Cardiac fibroblast (primary cell): ENCODE results near the gene UBE2U.

Source experiments
- DNase-seq, 2 donors: peaks; one replicate each; pipeline versions ENCODE4 v3.0.0 to v3.0.0-alpha.2; 2010; ENCODE audit warnings: low read depth in 2 of 2
- H3K4me3 ChIP-seq, 2 donors: replicated peaks in 1 of 2; 1 replicate in 1 of 2; 2 replicates in 1 of 2; pipeline ENCODE4 v1.5.1; 2011; ENCODE audit warnings: low read depth in 2 of 2, low read length in 2 of 2, mild to moderate bottlenecking in 2 of 2, moderate library complexity in 1 of 2
- TF ChIP-seq, protein P1 (sequence below): IDR thresholded peaks from one replicate; pipeline ENCODE4 v1.5.1; 2011; ENCODE audit warnings: low read depth, mild to moderate bottlenecking, low read length, inconsistent platforms

Gene UBE2U

DNA sequence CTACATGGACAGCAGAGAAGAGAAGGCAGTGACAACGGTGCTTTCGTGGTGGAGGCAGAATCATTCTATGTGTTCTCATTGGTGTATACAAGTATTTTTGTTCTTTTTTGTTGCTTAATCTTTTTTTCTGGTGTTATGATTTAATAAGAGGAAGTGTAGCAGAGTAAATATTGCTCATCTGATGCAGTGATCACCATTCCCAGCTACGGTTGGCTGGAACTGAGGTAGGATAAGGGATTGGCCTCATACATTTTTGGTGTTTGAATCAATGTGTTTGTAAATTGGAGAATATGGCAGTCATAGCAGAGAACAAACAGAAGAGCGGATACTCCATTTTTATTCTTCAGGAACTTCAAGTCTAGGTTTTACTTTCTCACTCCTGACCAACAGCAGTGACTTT, 76.6 kb downstream of the UBE2U start:
- TF ChIP-seq, protein P1, sequence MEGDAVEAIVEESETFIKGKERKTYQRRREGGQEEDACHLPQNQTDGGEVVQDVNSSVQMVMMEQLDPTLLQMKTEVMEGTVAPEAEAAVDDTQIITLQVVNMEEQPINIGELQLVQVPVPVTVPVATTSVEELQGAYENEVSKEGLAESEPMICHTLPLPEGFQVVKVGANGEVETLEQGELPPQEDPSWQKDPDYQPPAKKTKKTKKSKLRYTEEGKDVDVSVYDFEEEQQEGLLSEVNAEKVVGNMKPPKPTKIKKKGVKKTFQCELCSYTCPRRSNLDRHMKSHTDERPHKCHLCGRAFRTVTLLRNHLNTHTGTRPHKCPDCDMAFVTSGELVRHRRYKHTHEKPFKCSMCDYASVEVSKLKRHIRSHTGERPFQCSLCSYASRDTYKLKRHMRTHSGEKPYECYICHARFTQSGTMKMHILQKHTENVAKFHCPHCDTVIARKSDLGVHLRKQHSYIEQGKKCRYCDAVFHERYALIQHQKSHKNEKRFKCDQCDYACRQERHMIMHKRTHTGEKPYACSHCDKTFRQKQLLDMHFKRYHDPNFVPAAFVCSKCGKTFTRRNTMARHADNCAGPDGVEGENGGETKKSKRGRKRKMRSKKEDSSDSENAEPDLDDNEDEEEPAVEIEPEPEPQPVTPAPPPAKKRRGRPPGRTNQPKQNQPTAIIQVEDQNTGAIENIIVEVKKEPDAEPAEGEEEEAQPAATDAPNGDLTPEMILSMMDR = no peak
- H3K4me3 ChIP-seq = no peak overlapping the region
- DNase-seq = no peak

DNA sequence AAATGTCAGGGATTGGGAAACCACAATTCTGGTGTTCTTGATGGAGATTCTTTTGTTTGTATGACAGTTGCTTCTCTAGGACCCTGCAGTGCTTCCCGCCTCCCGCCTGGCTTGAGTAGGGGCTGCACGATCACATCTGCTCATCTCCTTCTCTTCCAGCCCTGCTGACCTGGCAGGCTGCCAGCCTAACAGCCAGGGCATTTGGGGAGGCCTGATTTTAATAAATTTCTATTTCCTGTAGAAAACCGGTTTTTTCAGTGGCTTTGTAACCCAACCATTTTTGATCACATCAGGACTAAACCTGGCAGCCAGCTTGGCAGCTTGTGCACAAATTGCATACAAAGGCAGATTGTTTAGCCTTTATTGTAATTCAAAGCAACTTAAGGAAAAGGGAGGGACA, 78.9 kb downstream of the UBE2U start:
- TF ChIP-seq, protein P1 = no peak
- no peak for DNase-seq

DNA sequence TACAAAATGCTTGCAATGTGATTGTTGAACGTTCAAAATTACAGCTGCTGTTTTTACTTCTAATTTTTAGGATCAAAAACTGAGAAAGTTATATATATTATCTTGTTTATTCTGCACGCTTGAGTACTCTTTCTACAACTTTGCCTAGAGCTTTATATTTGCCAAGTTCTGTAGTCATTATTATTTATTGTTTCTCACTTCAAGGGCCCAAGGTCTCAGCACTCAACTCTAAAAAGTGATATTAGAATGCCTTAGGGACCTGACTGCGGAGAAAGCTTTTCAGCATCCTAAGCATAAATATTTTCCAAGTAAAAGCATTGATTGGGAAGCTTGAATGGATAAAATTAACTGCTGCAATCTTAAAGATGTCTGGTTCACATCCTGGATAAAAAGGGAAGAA, 83.6 kb downstream of the UBE2U start:
- H3K4me3 ChIP-seq = no peak overlapping the region
- no peak for DNase-seq
- TF ChIP-seq, protein P1 = no peak

More for the DNA sequence above, 78.9 kb downstream of the UBE2U start:
- no peak overlapping the region for H3K4me3 ChIP-seq

DNA sequence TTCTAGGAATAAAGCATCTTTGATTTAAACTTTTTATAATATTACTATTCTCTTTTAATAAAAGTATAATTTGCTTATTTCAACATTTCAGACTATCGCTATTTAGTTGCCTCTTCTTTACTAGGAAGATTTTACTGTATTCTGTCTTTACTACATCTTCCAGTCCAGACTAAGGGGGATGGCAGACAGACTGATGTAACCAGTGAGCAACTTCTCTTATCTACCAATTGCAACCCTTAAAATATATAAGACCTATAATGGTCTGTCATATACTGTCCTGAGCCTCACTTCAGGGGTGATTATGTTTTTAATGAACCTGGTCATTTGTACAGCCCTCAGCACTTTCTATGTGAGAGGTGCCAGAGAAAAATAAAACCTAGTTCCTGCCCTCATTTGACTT, 87.0 kb downstream of the UBE2U start:
- H3K4me3 ChIP-seq = no peak overlapping the region
- DNase-seq = no peak
- TF ChIP-seq, protein P1 = no peak

DNA sequence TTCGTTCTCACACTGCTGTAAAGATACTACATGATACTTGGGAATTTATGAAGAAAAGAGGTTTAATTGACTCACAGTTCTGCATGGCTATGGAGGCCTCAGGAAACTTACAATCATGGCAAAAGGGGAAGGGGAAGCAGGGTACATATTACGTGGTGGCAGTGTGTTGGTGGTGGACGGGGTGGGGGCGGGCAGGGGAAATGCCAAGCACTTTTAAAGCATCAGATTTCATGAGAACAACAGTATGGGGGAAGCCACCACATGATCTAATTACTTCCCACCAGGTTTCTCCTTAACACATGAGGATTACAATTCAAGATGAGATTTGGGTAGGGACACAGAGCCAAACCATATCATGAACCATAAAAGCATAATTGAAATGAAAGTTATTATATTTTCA, 88.5 kb downstream of the UBE2U start:
- DNase-seq = no peak
- no peak overlapping the region for H3K4me3 ChIP-seq
- TF ChIP-seq, protein P1 = no peak

DNA sequence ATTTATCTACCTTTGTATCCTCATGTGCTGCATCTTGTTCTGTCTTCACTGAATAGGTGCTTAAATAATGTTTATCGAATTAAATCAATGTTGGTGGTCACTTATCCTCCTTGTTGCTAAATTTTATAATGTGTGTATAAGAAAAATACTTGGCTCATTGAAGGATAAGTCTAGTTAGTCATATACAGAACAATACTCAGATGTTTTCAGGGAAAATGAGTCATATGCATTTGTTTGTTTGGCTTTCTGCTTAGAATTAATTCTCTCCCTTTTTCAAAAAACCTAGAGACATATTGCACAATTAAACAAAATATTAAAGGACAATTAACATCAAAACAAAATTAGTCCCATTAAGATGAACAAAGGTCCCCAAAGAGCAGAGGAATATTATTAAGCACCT, 89.0 kb downstream of the UBE2U start:
- no peak overlapping the region for H3K4me3 ChIP-seq
- TF ChIP-seq, protein P1 = no peak
- peak; percentile 13 to 64 for DNase-seq

DNA sequence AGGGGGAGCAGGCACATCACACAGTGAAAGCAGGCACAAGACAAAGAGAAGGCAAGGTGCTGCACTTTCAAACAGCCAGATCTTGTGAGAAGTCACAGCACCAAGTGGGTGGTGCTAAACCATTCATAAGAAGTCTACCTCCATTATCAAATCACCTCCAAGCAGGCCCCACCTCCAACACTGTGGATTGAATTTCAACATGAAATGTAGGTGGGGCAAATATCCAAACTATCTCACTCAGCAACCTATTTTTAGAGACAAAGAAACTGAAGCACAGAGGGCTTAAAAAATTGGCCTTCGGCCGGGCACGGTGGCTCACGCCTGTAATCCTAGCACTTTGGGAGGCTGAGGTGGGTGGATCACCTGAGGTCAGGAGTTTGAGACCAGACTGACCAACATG, 90.4 kb downstream of the UBE2U start:
- no peak for DNase-seq
- TF ChIP-seq, protein P1 = no peak
- no peak overlapping the region for H3K4me3 ChIP-seq
